Nephron progenitor cell (in vitro differentiated cells): ENCODE measurements around the gene ADCY3.
"Not testable (repeated sequence)": the region's sequence is repeated elsewhere in the genome, so short reads cannot be mapped to it uniquely, and the experiment has no call there.

Source experiments
- DNase-seq: peaks from one replicate; pipeline ENCODE4 v3.0.0; 2021
- H3K27ac Mint-ChIP-seq: 2 replicates; pipeline ENCODE4 v1.8.0; 2021; ENCODE audit warnings: mild to moderate bottlenecking, moderate library complexity, mixed read lengths
- H3K27me3 Mint-ChIP-seq: 2 replicates; pipeline ENCODE4 v1.8.0; 2021; ENCODE audit warnings: mild to moderate bottlenecking, low read depth, mixed read lengths; ENCODE audit not compliant: poor library complexity
- H3K36me3 Mint-ChIP-seq: 2 replicates; pipeline ENCODE4 v1.8.0; 2021; ENCODE audit warnings: low read depth, mixed read lengths
- H3K4me1 Mint-ChIP-seq: 2 replicates; pipeline ENCODE4 v1.8.0; 2021; ENCODE audit warnings: mixed read lengths
- H3K4me3 Mint-ChIP-seq: 2 replicates; pipeline ENCODE4 v1.8.0; 2021; ENCODE audit warnings: mild to moderate bottlenecking, moderate library complexity, mixed read lengths
- H3K9me3 Mint-ChIP-seq: 2 replicates; pipeline ENCODE4 v1.8.0; 2021; ENCODE audit warnings: mild to moderate bottlenecking, moderate library complexity, mixed read lengths
- TF ChIP-seq, protein P1 (sequence below): fragments of 200-600 bp; sonication (generic); IDR thresholded peaks from 2 replicates; pipeline ENCODE4 v1.5.0; 2021; ENCODE audit warnings: antibody characterized with exemption

ADCY3 gene

DNA sequence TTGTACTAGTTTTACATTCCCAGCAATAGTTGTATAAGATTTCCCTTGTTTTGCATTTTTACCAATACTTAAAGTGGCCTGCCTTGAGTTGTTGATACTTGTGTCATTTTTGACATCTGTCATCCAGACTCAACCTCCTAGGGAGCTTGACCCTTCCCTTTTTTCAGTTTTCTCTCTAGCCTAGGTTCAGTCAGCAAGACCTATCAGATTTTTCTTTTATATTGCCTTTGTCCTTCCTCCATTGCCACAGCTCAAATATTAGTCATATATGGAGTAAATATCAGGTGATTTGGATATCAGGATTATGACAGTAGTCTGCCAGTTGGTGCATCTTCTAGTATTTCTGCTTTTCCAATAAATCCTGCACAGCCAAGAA lies 113.4 kb downstream of the ADCY3 start:
- Mint-ChIP-seq H3K4me3 (no peak overlapping the region), H3K9me3 (peaks cover 71% of the 10 kb centered on the region), H3K27me3 (peaks cover 8% of the 10 kb centered on the region), H3K27ac (no peak overlapping the region), H3K4me1 (no peaks in the 10 kb centered on the region), H3K36me3 (peaks cover 95% of the 10 kb centered on the region)
- no peak for DNase-seq
- TF ChIP-seq, protein P1, sequence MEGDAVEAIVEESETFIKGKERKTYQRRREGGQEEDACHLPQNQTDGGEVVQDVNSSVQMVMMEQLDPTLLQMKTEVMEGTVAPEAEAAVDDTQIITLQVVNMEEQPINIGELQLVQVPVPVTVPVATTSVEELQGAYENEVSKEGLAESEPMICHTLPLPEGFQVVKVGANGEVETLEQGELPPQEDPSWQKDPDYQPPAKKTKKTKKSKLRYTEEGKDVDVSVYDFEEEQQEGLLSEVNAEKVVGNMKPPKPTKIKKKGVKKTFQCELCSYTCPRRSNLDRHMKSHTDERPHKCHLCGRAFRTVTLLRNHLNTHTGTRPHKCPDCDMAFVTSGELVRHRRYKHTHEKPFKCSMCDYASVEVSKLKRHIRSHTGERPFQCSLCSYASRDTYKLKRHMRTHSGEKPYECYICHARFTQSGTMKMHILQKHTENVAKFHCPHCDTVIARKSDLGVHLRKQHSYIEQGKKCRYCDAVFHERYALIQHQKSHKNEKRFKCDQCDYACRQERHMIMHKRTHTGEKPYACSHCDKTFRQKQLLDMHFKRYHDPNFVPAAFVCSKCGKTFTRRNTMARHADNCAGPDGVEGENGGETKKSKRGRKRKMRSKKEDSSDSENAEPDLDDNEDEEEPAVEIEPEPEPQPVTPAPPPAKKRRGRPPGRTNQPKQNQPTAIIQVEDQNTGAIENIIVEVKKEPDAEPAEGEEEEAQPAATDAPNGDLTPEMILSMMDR = no peak

DNA sequence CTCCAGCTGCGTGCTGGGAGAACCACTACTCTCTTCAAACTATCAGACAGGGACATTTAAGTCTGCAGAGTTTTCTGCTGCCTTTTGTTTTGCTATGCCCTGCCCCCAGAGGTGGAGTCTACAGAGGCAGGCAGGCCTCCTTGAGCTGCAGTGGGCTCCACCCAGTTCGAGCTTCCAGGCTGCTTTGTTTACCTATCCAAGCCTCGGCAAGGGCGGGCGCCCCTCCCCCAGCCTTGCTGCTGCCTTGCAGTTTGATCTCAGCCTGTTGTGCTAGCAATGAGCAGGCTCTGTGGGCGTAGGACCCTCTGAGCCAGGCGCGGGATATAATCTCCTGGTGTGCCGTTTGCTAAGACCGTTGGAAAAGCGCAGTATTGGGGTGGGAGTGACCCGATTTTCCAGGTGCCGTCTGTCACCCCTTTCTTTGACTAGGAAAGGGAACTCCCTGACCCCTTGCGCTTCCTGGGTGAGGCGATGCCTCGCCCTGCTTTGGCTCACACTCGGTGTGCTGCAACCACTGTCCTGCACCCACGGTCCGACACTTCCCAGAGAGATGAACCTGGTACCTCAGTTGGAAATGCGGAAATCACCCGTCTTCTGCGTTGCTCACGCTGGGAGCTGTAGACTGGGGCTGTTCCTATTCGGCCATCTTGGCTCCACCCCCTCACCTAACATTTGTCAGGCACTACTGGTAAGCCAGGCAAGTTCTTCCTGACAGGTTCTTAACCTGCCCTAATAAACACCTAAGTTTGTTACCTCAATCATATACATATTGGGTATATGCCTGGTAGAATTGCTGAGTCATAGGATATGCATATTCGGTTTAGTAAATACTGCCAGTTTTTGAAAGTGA lies 114.0 kb downstream of the ADCY3 start:
- not testable (repeated sequence) for H3K4me3 Mint-ChIP-seq, DNase-seq, H3K27ac Mint-ChIP-seq, H3K4me1 Mint-ChIP-seq, H3K27me3 Mint-ChIP-seq
- Mint-ChIP-seq H3K36me3 (peaks cover 95% of the 10 kb centered on the region), H3K9me3 (peaks cover 77% of the 10 kb centered on the region)

DNA sequence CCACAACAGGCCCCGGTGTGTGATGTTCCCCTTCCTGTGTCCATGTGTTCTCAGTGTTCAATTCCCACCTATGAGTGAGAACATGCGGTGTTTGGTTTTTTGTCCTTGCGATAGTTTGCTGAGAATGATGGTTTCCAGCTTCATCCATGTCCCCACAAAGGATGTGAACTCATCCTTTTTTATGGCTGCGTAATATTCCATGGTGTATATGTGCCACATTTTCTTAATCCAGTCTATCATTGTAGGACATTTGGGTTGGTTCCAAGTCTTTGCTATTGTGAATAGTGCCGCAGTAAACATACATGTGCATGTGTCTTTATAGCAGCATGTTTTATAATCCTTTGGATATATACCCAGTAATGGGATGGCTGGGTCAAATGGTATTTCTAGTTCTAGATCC lies 119.5 kb downstream of the ADCY3 start:
- peaks cover 99% of the 10 kb centered on the region for H3K36me3 Mint-ChIP-seq
- H3K27me3 Mint-ChIP-seq, H3K4me3 Mint-ChIP-seq, H3K4me1 Mint-ChIP-seq, DNase-seq, H3K27ac Mint-ChIP-seq: not testable (repeated sequence)
- peaks cover 79% of the 10 kb centered on the region for H3K9me3 Mint-ChIP-seq

DNA sequence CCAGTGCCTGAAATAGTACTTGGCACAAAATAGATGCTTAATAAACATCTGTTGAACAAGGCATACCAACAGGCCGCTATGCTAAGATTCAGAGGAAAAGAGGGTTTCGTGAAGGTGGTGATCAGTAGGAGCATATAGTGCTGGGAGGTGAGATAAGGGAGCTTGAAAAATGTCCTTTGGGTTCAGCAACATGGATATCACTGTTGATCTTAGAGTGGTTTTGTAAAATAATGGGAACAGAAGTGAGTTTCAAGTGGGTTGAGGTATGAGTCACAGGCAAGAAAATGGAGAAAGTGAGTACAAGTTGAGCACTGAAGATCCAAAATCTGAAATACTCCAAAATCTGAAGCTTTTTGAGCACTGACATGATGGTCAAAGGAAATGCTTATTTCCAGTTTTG lies 122.4 kb downstream of the ADCY3 start:
- DNase-seq = no peak
- Mint-ChIP-seq H3K9me3 (peaks cover 51% of the 10 kb centered on the region), H3K4me1 (peaks cover 24% of the 10 kb centered on the region), H3K27ac (no peak overlapping the region), H3K4me3 (no peak overlapping the region), H3K36me3 (peaks cover 80% of the 10 kb centered on the region), H3K27me3 (no peaks in the 10 kb centered on the region)
- TF ChIP-seq, protein P1 = no peak

DNA sequence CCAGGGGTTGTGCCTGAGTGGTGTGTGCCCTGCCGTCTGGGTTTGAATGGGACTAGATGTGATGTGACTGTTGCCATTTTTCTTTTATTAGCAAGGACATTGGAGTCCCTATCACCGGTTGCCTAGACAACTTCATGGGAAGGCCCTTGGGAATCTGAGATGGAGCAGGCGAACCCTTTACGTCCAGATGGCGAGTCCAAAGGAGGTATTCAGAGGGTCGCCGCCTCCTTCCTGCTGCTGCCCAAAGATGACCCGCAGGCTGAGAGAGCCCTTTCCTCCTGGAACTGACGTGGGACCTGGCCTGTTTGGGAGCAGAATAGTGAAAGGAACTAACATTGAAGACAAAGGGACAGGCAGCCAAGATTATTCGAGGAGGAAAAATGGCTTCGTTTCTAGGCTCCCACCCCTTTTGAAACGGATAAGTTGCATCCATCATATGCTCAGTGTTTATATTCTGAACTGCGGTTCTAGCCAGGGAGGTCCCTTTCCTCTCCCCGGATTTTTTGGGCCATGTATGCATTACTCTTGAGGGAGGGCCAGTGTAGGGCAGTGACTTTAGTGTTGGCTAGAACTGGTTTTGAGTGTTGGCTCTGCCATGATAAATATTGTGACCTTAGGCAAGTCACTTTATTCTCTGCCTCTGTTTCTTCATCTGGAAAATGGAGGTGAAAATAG lies 126.1 kb downstream of the ADCY3 start:
- DNase-seq = peak; percentile 52
- peaks cover 53% of the 10 kb centered on the region for H3K4me1 Mint-ChIP-seq

DNA sequence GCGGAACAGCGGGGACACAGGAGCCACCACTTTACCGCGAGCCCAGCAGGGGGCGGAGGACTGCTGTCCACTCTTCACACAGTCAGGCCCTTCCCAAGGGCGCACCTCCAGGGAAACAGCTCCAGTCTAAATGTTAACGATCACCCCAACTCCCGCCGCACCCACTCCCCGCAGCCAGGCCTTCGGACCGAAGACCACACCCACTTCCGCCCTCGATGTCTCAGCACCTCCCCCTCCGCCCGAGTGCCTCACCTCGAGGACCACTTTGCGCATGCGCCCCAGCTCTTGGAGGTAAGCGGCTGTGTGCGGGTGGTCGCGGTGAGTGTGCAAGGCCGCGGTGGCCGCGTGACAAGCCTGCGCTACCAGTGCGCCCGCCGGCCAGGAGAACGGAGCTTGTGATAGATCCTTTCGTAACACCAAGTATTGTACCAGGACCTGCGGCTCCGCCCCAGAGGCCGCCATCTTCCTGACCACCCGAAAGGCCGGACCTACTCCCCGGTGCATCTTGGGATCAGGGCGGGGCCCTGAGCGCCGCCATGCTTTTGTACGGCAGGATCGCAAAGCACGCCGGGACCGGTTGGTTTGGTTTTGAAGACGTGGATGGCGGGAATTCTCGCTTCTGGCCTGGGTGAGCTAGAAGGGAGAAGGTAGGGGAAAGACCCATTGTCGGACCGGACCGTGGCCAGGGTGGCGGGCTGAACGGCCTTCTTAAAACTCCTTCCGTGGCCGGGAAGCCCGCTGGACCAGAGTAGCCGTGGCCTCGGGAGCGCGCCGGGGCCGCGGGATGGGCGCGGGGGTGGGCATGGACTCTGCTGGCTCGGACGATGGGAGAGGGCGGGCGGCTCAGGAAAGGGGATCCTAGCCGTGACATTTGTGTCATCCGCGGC lies 126.9 kb downstream of the ADCY3 start, which contains the start of the genes CENPO and PTRHD1:
TSS of gene CENPO (plus strand) at position 552 of the 887 bp plus-strand sequence. CDS start 495 bp downstream, outside the sequence.
TSS of gene PTRHD1 (minus strand) at position 518 of the 887 bp plus-strand sequence. CDS start at position 504, 14 bp downstream.
- peak; percentile 95 for DNase-seq
- Mint-ChIP-seq H3K27me3 (peaks cover 3% of the 10 kb centered on the region), H3K27ac (peak within 1 kb of the TSS; percentile 100), H3K4me1 (peaks cover 53% of the 10 kb centered on the region), H3K36me3 (peaks cover 53% of the 10 kb centered on the region), H3K9me3 (peaks cover 17% of the 10 kb centered on the region), H3K4me3 (peak within 1 kb of the TSS; percentile 98)
- TF ChIP-seq, protein P1 = peak; percentile 69

More for the DNA sequence above, 126.1 kb downstream of the ADCY3 start:
- Mint-ChIP-seq H3K36me3 (peaks cover 53% of the 10 kb centered on the region), H3K4me3 (peak overlapping the region; percentile 98), H3K27me3 (peaks cover under 1% of the 10 kb centered on the region), H3K27ac (peak overlapping the region; percentile 100), H3K9me3 (peaks cover 25% of the 10 kb centered on the region)
- TF ChIP-seq, protein P1 = no peak
